HCT116 (cell line): Measurements from ENCODE around the gene KANSL3.

Experiments used
- CEBPB ChIP-seq: IDR thresholded peaks from 2 replicates; pipeline ENCODE4 v1.6.1; 2012; ENCODE audit warnings: low read depth
- EZH2 ChIP-seq: fragments of 200-600 bp; sonication (generic); IDR thresholded peaks from 2 replicates; pipeline ENCODE4 v1.6.1; 2017; ENCODE audit warnings: antibody characterized with exemption, mixed run types
- EZH2phosphoT487 ChIP-seq: fragments of 200-600 bp; IDR thresholded peaks from 2 replicates; pipeline ENCODE4 v1.6.1; 2018; ENCODE audit warnings: antibody characterized with exemption, borderline replicate concordance
- POLR2A ChIP-seq: IDR thresholded peaks from 2 replicates; pipeline ENCODE4 v1.7.0; 2011; ENCODE audit warnings: borderline replicate concordance; ENCODE audit not compliant: insufficient read depth, insufficient read length; ENCODE audit errors: extremely low read depth
- POLR2AphosphoS5 ChIP-seq: IDR thresholded peaks from 2 replicates; pipeline ENCODE4 v1.6.1; 2011; ENCODE audit warnings: mild to moderate bottlenecking, low read depth, low read length, moderate library complexity
- YY1 ChIP-seq: IDR thresholded peaks from 2 replicates; pipeline ENCODE4 v1.6.1; 2011; ENCODE audit warnings: low read length, low read depth, moderate library complexity, mild to moderate bottlenecking; ENCODE audit not compliant: insufficient replicate concordance; ENCODE audit errors: extremely low read depth
- TF ChIP-seq, protein P1 (sequence below), 3 experiments: fragments of 200-600 bp in 1 of 3; sonication (generic) in 1 of 3; IDR thresholded peaks in 2 of 3; conservative IDR thresholded peaks in 1 of 3; 2 replicates each; pipeline ENCODE4 v1.5.1; 2012 to 2017; ENCODE audit warnings: low read depth in 2 of 3, low read length in 2 of 3, antibody characterized with exemption in 1 of 3, borderline replicate concordance in 1 of 3, control low read depth in 1 of 3, mild to moderate bottlenecking in 1 of 3, mixed read lengths in 1 of 3, mixed run types in 1 of 3, moderate library complexity in 1 of 3; ENCODE audit not compliant: insufficient read depth in 1 of 3

DNA sequence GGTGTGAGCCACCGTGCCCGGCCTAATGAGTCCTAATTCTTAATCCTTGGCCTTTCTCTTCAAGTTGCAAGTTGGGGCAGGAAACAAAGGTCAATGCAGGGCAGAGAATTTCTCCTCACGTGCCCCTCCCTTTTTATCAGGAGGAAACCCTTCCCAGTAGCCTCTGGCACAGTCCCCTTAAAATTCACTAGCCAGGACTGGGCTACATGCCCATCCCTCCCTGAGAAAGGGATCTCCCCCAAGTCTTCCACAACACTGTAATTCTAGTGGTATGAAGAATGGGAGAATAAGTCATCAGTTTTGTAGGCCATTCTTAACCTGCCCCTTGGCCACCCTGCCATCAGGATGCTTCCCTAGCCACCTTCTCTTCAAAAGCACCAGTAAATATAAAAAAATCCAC, 59.4 kb downstream of the KANSL3 start:
- TF ChIP-seq EZH2 (no peak), POLR2AphosphoS5 (no peak), POLR2A (no peak), CEBPB (no peak), YY1 (no peak), EZH2phosphoT487 (no peak)
- TF ChIP-seq, protein P1, sequence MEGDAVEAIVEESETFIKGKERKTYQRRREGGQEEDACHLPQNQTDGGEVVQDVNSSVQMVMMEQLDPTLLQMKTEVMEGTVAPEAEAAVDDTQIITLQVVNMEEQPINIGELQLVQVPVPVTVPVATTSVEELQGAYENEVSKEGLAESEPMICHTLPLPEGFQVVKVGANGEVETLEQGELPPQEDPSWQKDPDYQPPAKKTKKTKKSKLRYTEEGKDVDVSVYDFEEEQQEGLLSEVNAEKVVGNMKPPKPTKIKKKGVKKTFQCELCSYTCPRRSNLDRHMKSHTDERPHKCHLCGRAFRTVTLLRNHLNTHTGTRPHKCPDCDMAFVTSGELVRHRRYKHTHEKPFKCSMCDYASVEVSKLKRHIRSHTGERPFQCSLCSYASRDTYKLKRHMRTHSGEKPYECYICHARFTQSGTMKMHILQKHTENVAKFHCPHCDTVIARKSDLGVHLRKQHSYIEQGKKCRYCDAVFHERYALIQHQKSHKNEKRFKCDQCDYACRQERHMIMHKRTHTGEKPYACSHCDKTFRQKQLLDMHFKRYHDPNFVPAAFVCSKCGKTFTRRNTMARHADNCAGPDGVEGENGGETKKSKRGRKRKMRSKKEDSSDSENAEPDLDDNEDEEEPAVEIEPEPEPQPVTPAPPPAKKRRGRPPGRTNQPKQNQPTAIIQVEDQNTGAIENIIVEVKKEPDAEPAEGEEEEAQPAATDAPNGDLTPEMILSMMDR (IDR thresholded peaks at IDR 0.05 in 2 of 3, conservative IDR thresholded peaks at IDR 0.05 in 1 of 3; ENCODE audit: borderline replicate concordance in 1 of 3, insufficient read depth in 1 of 3, low read depth in 2 of 3, low read length in 2 of 3) = no peak
